Measurements from ENCODE around the gene PLEKHM1. TPM values are rescaled to one million over a fixed set of nuclear protein-coding genes. Genes with fewer than 3 reads are reported as not detected.
"Not testable (repeated sequence)": the region's sequence is repeated elsewhere in the genome, so short reads cannot be mapped to it uniquely, and the experiment has no call there.

The PLEKHM1 gene
- total RNA-seq, 1 donor from 2014 or later = 41.7 TPM

- H3K27ac Mint-ChIP-seq (ENCODE audit: unreplicated experiment); H3K4me3 Mint-ChIP-seq (ENCODE audit: unreplicated experiment); H3K4me1 Mint-ChIP-seq (ENCODE audit: unreplicated experiment); DNase-seq (ENCODE audit: extremely low spot score, unreplicated experiment); H3K9me3 Mint-ChIP-seq (ENCODE audit: unreplicated experiment); H3K27me3 Mint-ChIP-seq (ENCODE audit: unreplicated experiment): not testable (repeated sequence)
- H3K36me3 Mint-ChIP-seq (ENCODE audit: unreplicated experiment) = peaks cover 15% of the 10 kb centered on the region
These were observed 43.5 kb downstream of the PLEKHM1 start for GRCh38 chr17:45446872-45447625.

GRCh38 chr17:45445901-45446743 lies 44.4 kb downstream of the PLEKHM1 start:
- DNase-seq (ENCODE audit: extremely low spot score, unreplicated experiment); H3K9me3 Mint-ChIP-seq (ENCODE audit: unreplicated experiment); H3K4me1 Mint-ChIP-seq (ENCODE audit: unreplicated experiment); H3K27ac Mint-ChIP-seq (ENCODE audit: unreplicated experiment); H3K4me3 Mint-ChIP-seq (ENCODE audit: unreplicated experiment); H3K27me3 Mint-ChIP-seq (ENCODE audit: unreplicated experiment): not testable (repeated sequence)
- peaks cover 15% of the 10 kb centered on the region for H3K36me3 Mint-ChIP-seq (ENCODE audit: unreplicated experiment)

GRCh38 chr17:45444856-45445820 lies 45.4 kb downstream of the PLEKHM1 start:
- peaks cover 13% of the 10 kb centered on the region for H3K36me3 Mint-ChIP-seq (ENCODE audit: unreplicated experiment)
- not testable (repeated sequence) for DNase-seq (ENCODE audit: extremely low spot score, unreplicated experiment)

DNA sequence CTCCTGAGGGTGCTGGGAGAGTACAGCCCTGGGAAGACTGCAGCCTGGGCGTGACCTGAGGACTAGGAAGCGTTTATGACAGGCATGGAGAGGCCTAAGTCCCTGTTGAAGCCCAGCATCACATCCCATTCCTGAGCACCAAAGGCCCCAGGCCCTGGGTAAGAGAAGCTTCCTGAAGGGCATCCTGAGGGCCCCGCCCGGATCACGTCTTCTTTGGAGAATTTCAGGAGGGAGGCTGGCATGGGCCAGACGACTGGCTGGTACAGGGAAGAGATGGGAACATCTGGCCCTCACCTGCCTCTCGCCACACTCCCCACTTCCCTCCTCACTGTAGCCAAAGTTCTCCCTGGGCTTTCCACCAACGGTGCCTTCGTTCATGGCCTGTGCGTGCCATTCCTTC lies 46.2 kb downstream of the PLEKHM1 start:
- H3K4me3 Mint-ChIP-seq (ENCODE audit: unreplicated experiment); DNase-seq (ENCODE audit: extremely low spot score, unreplicated experiment); H3K9me3 Mint-ChIP-seq (ENCODE audit: unreplicated experiment); H3K27me3 Mint-ChIP-seq (ENCODE audit: unreplicated experiment); H3K27ac Mint-ChIP-seq (ENCODE audit: unreplicated experiment); H3K4me1 Mint-ChIP-seq (ENCODE audit: unreplicated experiment): not testable (repeated sequence)
- H3K36me3 Mint-ChIP-seq (ENCODE audit: unreplicated experiment) = peaks cover 15% of the 10 kb centered on the region

More at GRCh38 chr17:45444856-45445820, 45.4 kb downstream of the PLEKHM1 start:
- H3K27me3 Mint-ChIP-seq (ENCODE audit: unreplicated experiment); H3K4me1 Mint-ChIP-seq (ENCODE audit: unreplicated experiment); H3K27ac Mint-ChIP-seq (ENCODE audit: unreplicated experiment); H3K9me3 Mint-ChIP-seq (ENCODE audit: unreplicated experiment); H3K4me3 Mint-ChIP-seq (ENCODE audit: unreplicated experiment): not testable (repeated sequence)

DNA sequence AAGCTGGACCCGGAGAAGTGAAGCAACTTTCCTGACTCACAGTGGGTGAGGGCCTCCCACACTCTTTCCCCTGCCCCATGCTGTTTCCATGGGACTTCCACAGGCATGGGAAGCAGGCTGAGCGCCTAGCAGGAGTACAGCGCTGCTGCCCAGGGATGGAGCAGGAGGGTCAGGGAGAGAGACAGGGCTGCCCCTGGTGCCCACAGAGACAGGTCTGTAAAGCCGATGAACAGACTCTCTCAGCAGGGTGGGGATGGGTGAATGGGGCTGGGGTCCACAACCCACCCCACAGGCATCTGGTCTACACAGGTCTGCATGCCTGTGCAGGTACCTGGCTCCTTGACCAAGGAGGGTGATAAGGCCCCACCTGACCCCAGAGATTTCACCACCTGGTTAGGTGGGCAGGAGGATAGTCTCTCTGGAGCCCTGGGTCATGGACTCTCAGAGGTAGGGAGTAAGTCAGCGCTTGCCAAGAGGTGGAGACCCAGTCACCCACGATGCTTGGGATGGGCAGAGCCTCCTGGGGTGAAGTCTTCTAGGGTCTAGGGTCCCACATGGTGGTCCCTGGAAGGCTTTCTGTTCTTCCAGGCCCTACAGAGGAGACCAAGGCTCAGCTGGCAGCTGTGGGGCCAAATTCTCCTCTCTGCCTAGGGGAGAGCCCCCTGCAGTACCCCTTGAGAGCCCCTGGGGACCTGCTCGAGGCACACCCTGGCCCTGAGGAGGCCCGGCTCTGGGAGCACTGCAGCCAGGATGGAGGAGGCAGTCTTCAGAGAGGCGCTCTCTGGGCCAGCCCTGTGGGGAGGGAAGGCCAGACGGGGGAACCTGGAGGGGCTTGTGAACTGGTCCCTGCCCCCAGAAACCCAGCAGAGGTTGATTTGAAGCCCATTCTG lies 46.9 kb downstream of the PLEKHM1 start:
- H3K36me3 Mint-ChIP-seq (ENCODE audit: unreplicated experiment) = peaks cover 12% of the 10 kb centered on the region
- not testable (repeated sequence) for DNase-seq (ENCODE audit: extremely low spot score, unreplicated experiment); H3K4me3 Mint-ChIP-seq (ENCODE audit: unreplicated experiment); H3K27ac Mint-ChIP-seq (ENCODE audit: unreplicated experiment); H3K27me3 Mint-ChIP-seq (ENCODE audit: unreplicated experiment); H3K4me1 Mint-ChIP-seq (ENCODE audit: unreplicated experiment); H3K9me3 Mint-ChIP-seq (ENCODE audit: unreplicated experiment)

DNA sequence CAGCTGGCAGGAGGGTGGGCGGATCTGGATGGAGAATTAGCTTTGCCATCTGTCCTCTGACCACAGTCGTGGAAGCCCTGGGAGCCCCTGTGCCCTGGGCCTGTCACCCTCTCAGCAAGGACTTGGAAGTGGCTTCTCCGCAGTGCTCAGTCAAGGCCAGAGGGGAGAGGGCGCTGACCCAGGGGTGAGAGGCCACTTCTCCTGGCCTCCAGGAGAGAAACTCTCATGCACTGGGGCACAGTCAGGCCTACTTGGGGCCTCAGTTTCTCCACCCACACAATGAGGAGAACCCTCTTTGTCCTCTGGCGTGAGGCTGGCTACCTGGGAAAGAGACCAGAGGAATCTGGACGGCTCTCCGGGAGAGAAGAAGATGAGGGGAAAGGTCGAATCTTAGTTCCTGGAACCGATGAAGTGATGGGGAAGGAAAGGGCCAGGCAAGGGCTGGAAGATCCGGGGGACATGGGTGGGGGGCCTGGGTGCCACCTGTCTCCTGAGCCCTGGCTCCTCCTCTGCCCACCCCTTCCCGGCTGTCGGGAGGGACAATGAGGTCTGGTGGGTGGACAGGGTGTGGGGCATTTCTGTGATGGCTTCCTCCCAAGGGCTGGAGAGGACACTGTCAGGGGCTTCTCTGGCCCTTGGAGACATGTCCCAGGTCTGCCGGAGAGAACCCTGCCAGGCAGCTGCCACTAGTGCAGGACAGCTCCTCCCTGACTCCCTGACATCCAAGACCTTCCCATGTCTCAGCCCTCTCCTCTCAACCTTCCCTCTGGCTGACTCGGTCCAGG lies 48.8 kb downstream of the PLEKHM1 start:
- H3K4me1 Mint-ChIP-seq (ENCODE audit: unreplicated experiment) = no peaks in the 10 kb centered on the region
- H3K36me3 Mint-ChIP-seq (ENCODE audit: unreplicated experiment) = peaks cover 15% of the 10 kb centered on the region
- no peak overlapping the region for H3K27ac Mint-ChIP-seq (ENCODE audit: unreplicated experiment)
- no peak overlapping the region for H3K4me3 Mint-ChIP-seq (ENCODE audit: unreplicated experiment)
- no peaks in the 10 kb centered on the region for H3K9me3 Mint-ChIP-seq (ENCODE audit: unreplicated experiment)
- no peak for DNase-seq (ENCODE audit: extremely low spot score, unreplicated experiment)
- no peaks in the 10 kb centered on the region for H3K27me3 Mint-ChIP-seq (ENCODE audit: unreplicated experiment)
- TF ChIP-seq CTCF (IDR thresholded peaks at IDR 0.05) = no peak

DNA sequence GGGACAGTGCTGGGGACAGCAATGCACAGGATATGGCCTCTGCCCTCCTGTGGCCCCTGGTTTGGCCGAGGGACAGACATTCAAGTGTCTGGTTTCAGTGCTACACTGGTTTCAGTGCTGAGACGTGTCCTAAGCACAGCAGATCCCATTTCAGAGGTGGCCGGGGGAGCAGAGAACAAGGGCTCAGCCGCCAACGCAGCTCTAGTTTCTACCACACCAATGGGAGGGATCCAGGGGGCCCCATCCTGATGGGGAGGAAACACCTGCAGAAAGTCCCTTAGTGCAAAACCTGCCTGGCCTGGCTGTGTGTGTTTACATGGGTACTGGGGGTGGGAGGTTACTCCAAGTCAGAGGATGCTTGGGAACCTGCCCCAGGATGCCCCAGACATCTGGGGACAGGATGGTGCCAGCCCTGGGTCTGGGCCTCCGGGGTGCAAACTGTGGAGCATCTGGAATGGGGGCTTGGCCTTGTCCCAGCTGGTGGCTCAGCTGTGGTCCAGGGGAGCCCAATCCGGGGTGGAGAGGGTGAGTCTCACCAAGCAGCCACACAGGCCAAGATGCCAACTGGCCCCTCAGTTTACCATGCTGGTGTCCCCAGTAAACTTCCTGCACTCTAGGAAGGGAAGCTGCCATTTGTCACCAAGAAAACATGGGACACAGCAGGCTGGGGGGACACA lies 49.5 kb downstream of the PLEKHM1 start:
- not testable (repeated sequence) for DNase-seq (ENCODE audit: extremely low spot score, unreplicated experiment); H3K27me3 Mint-ChIP-seq (ENCODE audit: unreplicated experiment); H3K4me1 Mint-ChIP-seq (ENCODE audit: unreplicated experiment); H3K9me3 Mint-ChIP-seq (ENCODE audit: unreplicated experiment); H3K4me3 Mint-ChIP-seq (ENCODE audit: unreplicated experiment); H3K27ac Mint-ChIP-seq (ENCODE audit: unreplicated experiment)
- H3K36me3 Mint-ChIP-seq (ENCODE audit: unreplicated experiment) = peaks cover 16% of the 10 kb centered on the region
